Epithelial cell of esophagus (primary cell): ENCODE data around the gene ATXN7L1.

Experiments
- DNase-seq: peaks from one replicate; pipeline ENCODE4 v3.0.0; 2010; ENCODE audit warnings: low read depth
- H3K4me3 ChIP-seq: 2 replicates; pipeline ENCODE4 v1.5.1; 2011; ENCODE audit warnings: mild to moderate bottlenecking, low read length, control low read depth
- CTCF ChIP-seq: IDR thresholded peaks from 2 replicates; pipeline ENCODE4 v1.5.1; 2011; ENCODE audit warnings: low read depth, mild to moderate bottlenecking, low read length, control low read depth, inconsistent platforms; ENCODE audit not compliant: insufficient read depth; ENCODE audit errors: missing control alignments

The ATXN7L1 gene

DNA sequence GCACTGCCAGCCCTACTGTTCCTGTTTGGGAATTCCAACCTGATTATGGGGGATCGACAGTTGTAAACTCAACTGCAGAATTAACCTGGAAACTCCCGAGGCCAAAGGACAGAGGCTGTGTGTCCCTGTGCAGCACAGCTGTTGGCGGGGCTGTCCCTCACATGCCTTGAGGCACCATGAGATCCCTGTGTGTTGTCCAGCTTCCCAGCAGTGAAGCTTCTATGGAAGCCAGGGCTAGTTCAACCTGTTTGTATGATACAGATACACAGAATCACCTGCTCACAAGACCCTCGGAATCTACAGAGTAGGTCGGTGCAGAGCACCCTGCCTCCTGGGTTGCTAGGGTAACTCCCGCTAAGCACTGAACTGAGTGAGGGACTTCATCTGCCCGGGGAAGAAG is 234.1 kb downstream of the ATXN7L1 start:
- H3K4me3 ChIP-seq, result no peak overlapping the region
- TF ChIP-seq CTCF, result no peak
- no peak for DNase-seq

GRCh38 chr7:105640956-105641810 is 235.2 kb downstream of the ATXN7L1 start:
- DNase-seq, result no peak
- TF ChIP-seq CTCF, result no peak
- no peak overlapping the region for H3K4me3 ChIP-seq

DNA sequence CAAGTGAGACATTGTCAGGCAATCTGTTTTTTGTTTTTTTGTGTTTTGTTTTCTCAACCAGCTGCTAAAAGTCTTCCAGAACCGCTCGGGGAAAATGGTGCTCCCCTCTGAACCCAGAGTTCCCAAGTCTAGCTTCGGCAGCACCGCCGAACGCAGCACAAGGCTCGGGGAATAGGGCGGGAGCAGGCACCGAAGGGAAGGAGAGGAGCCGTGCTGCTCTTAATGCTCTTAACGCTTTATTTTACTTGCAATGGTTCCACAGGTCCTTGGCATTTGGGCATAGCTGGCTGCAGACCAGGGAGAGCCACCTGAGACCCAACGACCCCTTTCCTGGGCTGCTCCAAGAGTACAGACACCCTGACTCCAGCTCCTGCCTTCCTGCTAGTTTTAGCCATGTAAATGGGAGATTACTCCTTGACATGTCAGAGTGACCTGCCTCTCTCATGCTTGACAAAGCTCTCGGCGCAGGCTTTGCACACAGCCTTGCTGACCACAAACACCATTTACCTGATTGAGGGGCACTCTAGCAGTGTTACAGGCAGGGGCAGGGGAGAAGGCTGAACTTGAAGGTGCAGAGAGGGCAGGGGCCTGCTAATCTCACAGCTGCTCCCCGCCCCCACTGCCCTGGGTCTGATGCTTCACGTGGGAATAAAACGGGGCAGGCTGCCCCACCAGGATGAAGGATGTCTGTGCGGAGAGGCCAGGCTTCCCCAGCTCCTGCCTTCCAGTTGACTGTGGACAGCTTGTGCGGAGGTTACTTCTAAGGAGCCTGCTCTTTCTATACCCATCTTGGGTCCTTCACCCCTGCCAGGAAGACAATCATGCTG is 236.5 kb downstream of the ATXN7L1 start:
- H3K4me3 ChIP-seq, result no peak overlapping the region
- TF ChIP-seq CTCF, result no peak
- DNase-seq, result no peak

DNA sequence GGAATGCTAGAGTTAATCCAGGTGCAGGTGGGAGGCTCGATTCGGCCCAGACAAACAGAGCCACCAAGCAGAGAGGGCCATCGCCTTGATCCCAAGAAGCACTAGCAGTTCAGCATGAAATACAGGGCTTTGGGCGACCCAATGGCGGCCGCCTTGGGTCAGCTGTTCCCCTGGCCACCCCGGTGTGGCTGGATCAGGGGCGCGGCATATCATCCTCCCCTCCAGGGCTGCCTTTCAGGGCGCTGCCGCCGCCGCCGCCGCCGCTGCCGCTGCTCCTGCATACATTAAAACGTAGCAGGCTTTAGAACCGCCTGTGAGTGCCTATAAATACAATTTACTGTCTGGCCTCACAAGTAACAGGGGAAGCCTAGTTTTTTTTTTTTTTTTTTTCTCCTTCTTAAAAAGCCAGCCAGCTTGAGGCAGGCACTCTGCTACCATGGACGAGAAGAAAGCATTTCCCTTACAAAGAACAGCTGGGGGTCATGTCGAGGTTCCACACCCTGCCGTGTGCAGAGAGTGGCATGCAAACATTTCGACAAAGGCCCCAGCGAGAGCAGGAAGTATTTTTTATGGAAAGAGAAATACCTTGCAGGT is 237.4 kb downstream of the ATXN7L1 start:
- DNase-seq, result peak; percentile 17
- H3K4me3 ChIP-seq, result no peak overlapping the region
- no peak for TF ChIP-seq CTCF

DNA sequence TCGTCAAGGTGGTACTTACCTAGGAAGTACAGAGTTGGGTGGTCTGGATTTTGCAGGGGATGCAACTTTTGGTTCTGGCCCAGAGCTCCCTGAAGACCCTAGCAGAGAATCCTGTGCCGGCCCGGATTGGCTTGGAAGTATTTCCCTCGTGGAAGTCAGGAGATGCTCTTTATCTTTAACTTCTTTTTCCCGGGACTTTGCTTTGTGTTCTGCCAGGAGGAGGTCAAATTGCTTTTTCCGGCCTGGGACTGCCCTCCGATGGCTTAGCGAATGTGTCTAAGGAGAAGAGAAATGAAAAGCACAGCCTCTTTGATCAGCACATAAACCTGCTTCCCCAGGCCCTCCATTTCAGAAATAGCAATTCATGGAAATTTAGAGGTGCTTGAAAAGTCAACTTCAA is 238.1 kb downstream of the ATXN7L1 start:
- no peak overlapping the region for H3K4me3 ChIP-seq
- no peak for TF ChIP-seq CTCF
- no peak for DNase-seq

DNA sequence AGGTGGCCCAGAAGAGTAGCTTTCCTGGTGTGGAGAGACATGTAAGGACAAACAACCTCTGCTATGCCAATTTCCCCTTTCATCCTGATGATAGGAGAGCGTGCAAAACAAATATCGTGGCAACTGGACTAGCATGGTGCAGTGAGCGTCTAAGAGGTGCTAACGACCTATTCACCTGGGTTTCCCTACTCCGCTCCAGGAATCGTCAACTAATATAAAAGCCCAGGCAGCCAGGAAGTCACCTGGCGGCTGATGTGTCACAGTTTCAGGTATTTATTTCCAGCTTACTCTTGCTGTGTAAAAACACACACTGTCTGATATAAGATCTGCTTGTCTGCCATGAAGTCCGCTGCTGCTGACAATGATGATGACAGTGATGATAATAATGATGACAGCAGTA is 238.6 kb downstream of the ATXN7L1 start:
- TF ChIP-seq CTCF, result no peak
- DNase-seq, result peak; percentile 4
- no peak overlapping the region for H3K4me3 ChIP-seq
